HepG2 (cell line): ENCODE data around the gene C5AR2. TPM values are rescaled to one million over a fixed set of nuclear protein-coding genes. Genes with fewer than 3 reads are reported as not detected.

ENCODE experiments used
- ARID2 ChIP-seq: sonication (generic); formaldehyde crosslinking; IDR thresholded peaks from 2 replicates; pipeline ENCODE4 v1.8.1; 2022; ENCODE audit warnings: mild to moderate bottlenecking, missing genetic modification reagents, borderline replicate concordance
- ATF2 ChIP-seq: sonication (generic); formaldehyde crosslinking; IDR thresholded peaks from 2 replicates; pipeline ENCODE4 v1.4.0; 2020; ENCODE audit warnings: missing genetic modification reagents
- E2F1 ChIP-seq: sonication (generic); formaldehyde crosslinking; IDR thresholded peaks from 2 replicates; pipeline ENCODE4 v1.5.0; 2020; ENCODE audit warnings: missing genetic modification reagents
- GPBP1L1 ChIP-seq: sonication (generic); formaldehyde crosslinking; IDR thresholded peaks from 2 replicates; pipeline ENCODE4 v1.5.0; 2020; ENCODE audit warnings: mild to moderate bottlenecking, missing genetic modification reagents
- IRF2 ChIP-seq: IDR thresholded peaks from 2 replicates; pipeline ENCODE4 v1.6.1; 2018; ENCODE audit warnings: missing genetic modification reagents, missing compliant biosample characterization
- IRX3 ChIP-seq: sonication (generic); formaldehyde crosslinking; IDR thresholded peaks from 2 replicates; pipeline ENCODE4 v1.8.1; 2023; ENCODE audit warnings: mild to moderate bottlenecking, low read depth, missing genetic modification reagents, borderline replicate concordance
- NFKBIZ ChIP-seq: IDR thresholded peaks from 2 replicates; pipeline ENCODE4 v1.6.1; 2018; ENCODE audit warnings: missing genetic modification reagents, missing compliant biosample characterization
- SMC3 ChIP-seq: IDR thresholded peaks from 2 replicates; pipeline ENCODE4 v1.6.1; 2011; ENCODE audit warnings: low read length, improper control_type of control experiment
- SP140L ChIP-seq: sonication (generic); formaldehyde crosslinking; IDR thresholded peaks from 2 replicates; pipeline ENCODE4 v1.4.0; 2020; ENCODE audit warnings: missing genetic modification reagents, borderline replicate concordance
- ZNF121 ChIP-seq: sonication (generic); formaldehyde crosslinking; IDR thresholded peaks from 2 replicates; pipeline ENCODE4 v1.5.0; 2020; ENCODE audit warnings: mild to moderate bottlenecking, missing genetic modification reagents
- ZNF160 ChIP-seq: sonication (generic); formaldehyde crosslinking; IDR thresholded peaks from 2 replicates; pipeline ENCODE4 v1.8.0; 2022; ENCODE audit warnings: mild to moderate bottlenecking, inconsistent platforms, missing genetic modification reagents
- ZNF670 ChIP-seq: sonication (generic); formaldehyde crosslinking; IDR thresholded peaks from 2 replicates; pipeline ENCODE4 v1.8.0; 2022; ENCODE audit warnings: mild to moderate bottlenecking, missing genetic modification reagents, borderline replicate concordance
- ZSCAN30 ChIP-seq: sonication (generic); formaldehyde crosslinking; IDR thresholded peaks from 2 replicates; pipeline ENCODE4 v1.5.0; 2020; ENCODE audit warnings: mild to moderate bottlenecking, missing genetic modification reagents
- polyA plus RNA-seq, 8 experiments: library from polyadenylated mRNA; depleted of rRNA in 3 of 8; stranded (reverse) in 7 of 8; unstranded in 1 of 8; fragments of >200 nt; fragmentation: Illumina TruSeq in 4 of 8; extraction: Trizol in 4 of 8; gene quantifications; 2 replicates each; pipeline versions ENCODE4 v1.2.1 to v1.2.3, GENCODE V29; 2011 to 2016; ENCODE audit warnings: low read depth in 4 of 8, missing spikeins in 1 of 8, mixed read lengths in 1 of 8; ENCODE audit not compliant: insufficient read depth in 1 of 8
- total RNA-seq, 5 experiments: library from RNA; depleted of rRNA; stranded (reverse); fragments of >200 nt; fragmentation: Illumina TruSeq; extraction: Trizol; gene quantifications; 2 replicates each; pipeline ENCODE4 v1.2.3, GENCODE V29; 2016; ENCODE audit warnings: low read depth in 1 of 5
- TF ChIP-seq, protein P1 (sequence below): sonication (generic); formaldehyde crosslinking; conservative IDR thresholded peaks from 2 replicates; pipeline ENCODE4 v1.8.0; 2022; ENCODE audit warnings: mild to moderate bottlenecking, moderate library complexity, missing genetic modification reagents
- TF ChIP-seq, protein P2 (sequence below): sonication (generic); formaldehyde crosslinking; IDR thresholded peaks from 2 replicates; pipeline ENCODE4 v1.4.0; 2020; ENCODE audit warnings: missing genetic modification reagents, mild to moderate bottlenecking, borderline replicate concordance

The C5AR2 gene
- total and polyA plus RNA-seq, 2 of the 13 experiments (the other 11 are each of a cell fraction or from before 2014, with no cell fraction given) = 0.09 to 0.24 TPM

DNA sequence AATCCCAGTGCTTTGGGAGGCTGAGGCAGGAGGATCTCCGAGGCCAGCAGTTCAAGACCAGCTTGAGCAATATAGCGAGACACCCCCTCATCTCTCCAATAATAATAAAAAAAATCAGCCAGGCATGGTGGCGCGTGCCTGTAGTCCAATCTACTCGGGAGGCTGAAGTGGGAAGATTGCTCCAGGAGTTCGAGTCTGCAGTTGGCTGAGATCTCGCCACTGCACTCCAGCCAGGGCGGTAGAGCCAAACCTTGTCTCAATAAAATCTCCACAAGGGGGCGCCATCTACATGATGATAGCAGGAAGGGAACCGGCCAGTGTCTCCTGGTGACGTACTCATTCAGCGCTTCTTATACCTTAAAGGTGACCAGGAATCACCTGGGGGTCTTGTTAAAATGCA, 35.9 kb upstream of the C5AR2 start (continued):
- no peak for TF ChIP-seq GPBP1L1 (CRISPR knock-in tag)
- no peak for TF ChIP-seq ZNF160 (CRISPR knock-in tag)
- TF ChIP-seq ARID2 (CRISPR knock-in tag) = no peak
- TF ChIP-seq NFKBIZ = no peak
- TF ChIP-seq ATF2 (CRISPR knock-in tag) = 0 out of 2 replicates have a peak, but pooled peaks have one; percentile 32
- no peak for TF ChIP-seq ZNF670 (CRISPR knock-in tag)
- TF ChIP-seq IRF2 (CRISPR knock-in tag) = no peak
- peak; percentile 92 for TF ChIP-seq SMC3
- 0 out of 2 replicates have a peak, but pooled peaks have one; percentile 40 for TF ChIP-seq SP140L (CRISPR knock-in tag)
- TF ChIP-seq E2F1 (CRISPR knock-in tag) = no peak
- TF ChIP-seq, protein P1, sequence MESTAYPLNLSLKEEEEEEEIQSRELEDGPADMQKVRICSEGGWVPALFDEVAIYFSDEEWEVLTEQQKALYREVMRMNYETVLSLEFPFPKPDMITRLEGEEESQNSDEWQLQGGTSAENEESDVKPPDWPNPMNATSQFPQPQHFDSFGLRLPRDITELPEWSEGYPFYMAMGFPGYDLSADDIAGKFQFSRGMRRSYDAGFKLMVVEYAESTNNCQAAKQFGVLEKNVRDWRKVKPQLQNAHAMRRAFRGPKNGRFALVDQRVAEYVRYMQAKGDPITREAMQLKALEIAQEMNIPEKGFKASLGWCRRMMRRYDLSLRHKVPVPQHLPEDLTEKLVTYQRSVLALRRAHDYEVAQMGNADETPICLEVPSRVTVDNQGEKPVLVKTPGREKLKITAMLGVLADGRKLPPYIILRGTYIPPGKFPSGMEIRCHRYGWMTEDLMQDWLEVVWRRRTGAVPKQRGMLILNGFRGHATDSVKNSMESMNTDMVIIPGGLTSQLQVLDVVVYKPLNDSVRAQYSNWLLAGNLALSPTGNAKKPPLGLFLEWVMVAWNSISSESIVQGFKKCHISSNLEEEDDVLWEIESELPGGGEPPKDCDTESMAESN (CRISPR knock-in tag) = no peak
- TF ChIP-seq ZSCAN30 = no peak
- TF ChIP-seq, protein P2, sequence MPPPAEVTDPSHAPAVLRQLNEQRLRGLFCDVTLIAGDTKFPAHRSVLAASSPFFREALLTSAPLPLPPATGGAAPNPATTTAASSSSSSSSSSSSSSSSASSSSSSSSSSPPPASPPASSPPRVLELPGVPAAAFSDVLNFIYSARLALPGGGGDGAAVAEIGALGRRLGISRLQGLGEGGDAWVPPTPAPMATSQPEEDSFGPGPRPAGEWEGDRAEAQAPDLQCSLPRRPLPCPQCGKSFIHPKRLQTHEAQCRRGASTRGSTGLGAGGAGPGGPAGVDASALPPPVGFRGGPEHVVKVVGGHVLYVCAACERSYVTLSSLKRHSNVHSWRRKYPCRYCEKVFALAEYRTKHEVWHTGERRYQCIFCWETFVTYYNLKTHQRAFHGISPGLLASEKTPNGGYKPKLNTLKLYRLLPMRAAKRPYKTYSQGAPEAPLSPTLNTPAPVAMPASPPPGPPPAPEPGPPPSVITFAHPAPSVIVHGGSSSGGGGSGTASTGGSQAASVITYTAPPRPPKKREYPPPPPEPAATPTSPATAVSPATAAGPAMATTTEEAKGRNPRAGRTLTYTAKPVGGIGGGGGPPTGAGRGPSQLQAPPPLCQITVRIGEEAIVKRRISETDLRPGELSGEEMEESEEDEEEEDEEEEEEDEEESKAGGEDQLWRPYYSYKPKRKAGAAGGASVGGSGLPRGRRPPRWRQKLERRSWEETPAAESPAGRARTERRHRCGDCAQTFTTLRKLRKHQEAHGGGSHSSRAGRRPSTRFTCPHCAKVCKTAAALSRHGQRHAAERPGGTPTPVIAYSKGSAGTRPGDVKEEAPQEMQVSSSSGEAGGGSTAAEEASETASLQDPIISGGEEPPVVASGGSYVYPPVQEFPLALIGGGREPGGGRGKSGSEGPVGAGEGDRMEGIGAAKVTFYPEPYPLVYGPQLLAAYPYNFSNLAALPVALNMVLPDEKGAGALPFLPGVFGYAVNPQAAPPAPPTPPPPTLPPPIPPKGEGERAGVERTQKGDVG (CRISPR knock-in tag) = no peak
- no peak for TF ChIP-seq IRX3
- TF ChIP-seq ZNF121 (CRISPR knock-in tag) = no peak
